Putamen (tissue), 1 donor: ENCODE results near the gene SRPK1.
"Not testable (repeated sequence)": the region's sequence is repeated elsewhere in the genome, so short reads cannot be mapped to it uniquely, and the experiment has no call there.

Source experiments
- DNase-seq: peaks from one replicate; pipeline ENCODE4 v3.0.0-alpha.2; 2016; ENCODE audit warnings: low spot score

Gene SRPK1

GRCh38 chr6:35920793-35921732 lies at the start of gene SRPK1:
Gene SRPK1 (minus strand): TSS chr6:35921098. CDS start chr6:35921056, 42 bp downstream.
- DNase-seq, result peak; percentile 87

GRCh38 chr6:35970181-35970580 lies 49.3 kb upstream of the SRPK1 start:
- no peak for DNase-seq

- no peak for DNase-seq
These were observed 48.7 kb upstream of the SRPK1 start for GRCh38 chr6:35969646-35970045.

GRCh38 chr6:35968821-35969220 lies 47.9 kb upstream of the SRPK1 start:
- DNase-seq, result no peak

GRCh38 chr6:35967076-35967774 lies 46.3 kb upstream of the SRPK1 start:
- DNase-seq, result no peak

GRCh38 chr6:35962779-35963560 lies 42.1 kb upstream of the SRPK1 start:
- no peak for DNase-seq

GRCh38 chr6:35960187-35960586 lies 39.3 kb upstream of the SRPK1 start:
- no peak for DNase-seq

- DNase-seq, result no peak
These were observed 35.1 kb upstream of the SRPK1 start for GRCh38 chr6:35955970-35956369.

- peak; percentile 10 for DNase-seq
These were observed 34.6 kb upstream of the SRPK1 start for GRCh38 chr6:35955521-35955920.

GRCh38 chr6:35955071-35955470 lies 34.2 kb upstream of the SRPK1 start:
- no peak for DNase-seq

- DNase-seq, result no peak
These were observed 33.4 kb upstream of the SRPK1 start for GRCh38 chr6:35954333-35954732.

- DNase-seq, result no peak
These were observed 27.8 kb upstream of the SRPK1 start for GRCh38 chr6:35948725-35949124.

- DNase-seq, result no peak
These were observed 24.7 kb upstream of the SRPK1 start for GRCh38 chr6:35945650-35946025.

- DNase-seq, result peak; percentile 42
These were observed 22.5 kb upstream of the SRPK1 start for GRCh38 chr6:35943390-35943789.

- DNase-seq, result no peak
These were observed 21.5 kb upstream of the SRPK1 start for GRCh38 chr6:35942355-35942754.

- not testable (repeated sequence) for DNase-seq
These were observed 20.3 kb upstream of the SRPK1 start for GRCh38 chr6:35941170-35941569.

GRCh38 chr6:35940014-35940413 lies 19.1 kb upstream of the SRPK1 start:
- not testable (repeated sequence) for DNase-seq

GRCh38 chr6:35939259-35939658 lies 18.4 kb upstream of the SRPK1 start:
- DNase-seq, result not testable (repeated sequence)

- DNase-seq, result no peak
These were observed 15.9 kb upstream of the SRPK1 start for GRCh38 chr6:35936681-35937359.

- DNase-seq, result no peak
These were observed 14.6 kb upstream of the SRPK1 start for GRCh38 chr6:35935469-35935868.

- DNase-seq, result no peak
These were observed 12.9 kb upstream of the SRPK1 start for GRCh38 chr6:35933844-35934243.

GRCh38 chr6:35931873-35932272 lies 11.0 kb upstream of the SRPK1 start:
- not testable (repeated sequence) for DNase-seq
